Measurements from ENCODE around the gene MADD. TPM values are rescaled to one million over a fixed set of nuclear protein-coding genes. Genes with fewer than 3 reads are reported as not detected.
"Not testable (repeated sequence)": the region's sequence is repeated elsewhere in the genome, so short reads cannot be mapped to it uniquely, and the experiment has no call there.

Gene MADD
- total RNA-seq, 1 donor from 2014 or later, result 30.2 TPM

DNA sequence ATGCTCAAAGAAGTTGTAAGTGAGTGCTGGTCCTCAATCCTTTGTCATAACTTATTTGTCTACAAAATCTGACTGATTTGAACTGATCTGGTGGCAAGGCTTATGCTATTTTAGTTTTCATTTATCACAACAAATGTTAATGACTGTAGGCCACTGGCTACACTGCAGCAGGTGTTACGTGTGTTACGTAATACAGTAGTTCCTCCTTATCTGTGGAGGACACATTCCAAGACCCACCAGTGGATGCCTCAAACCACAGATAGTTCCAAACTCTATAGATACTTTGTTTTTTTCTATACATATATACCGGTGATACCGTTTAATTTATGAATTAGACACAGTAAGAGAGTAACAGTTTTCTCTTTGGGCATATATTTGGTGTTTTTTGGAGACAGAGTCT is 7.0 kb downstream of the MADD start:
- DNase-seq, result no peak

DNA sequence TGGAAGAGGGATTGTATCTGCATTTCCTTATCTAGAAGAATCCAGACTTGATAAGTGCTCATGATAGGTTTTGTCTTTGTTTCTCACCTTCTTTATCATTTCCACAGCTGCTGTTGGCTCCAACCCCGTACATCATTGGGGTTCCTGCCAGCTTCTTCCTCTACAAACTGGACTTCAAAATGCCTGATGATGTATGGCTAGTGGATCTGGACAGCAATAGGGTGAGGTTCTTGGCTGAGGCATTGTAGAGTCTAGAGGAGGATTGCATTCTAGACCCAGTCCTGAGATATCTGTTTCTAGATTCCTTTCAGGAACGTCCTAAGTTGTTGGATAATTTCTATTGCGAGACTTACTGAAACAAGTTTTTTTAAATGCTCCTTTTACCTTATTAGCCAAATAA is 8.1 kb downstream of the MADD start:
- no peak for DNase-seq

DNA sequence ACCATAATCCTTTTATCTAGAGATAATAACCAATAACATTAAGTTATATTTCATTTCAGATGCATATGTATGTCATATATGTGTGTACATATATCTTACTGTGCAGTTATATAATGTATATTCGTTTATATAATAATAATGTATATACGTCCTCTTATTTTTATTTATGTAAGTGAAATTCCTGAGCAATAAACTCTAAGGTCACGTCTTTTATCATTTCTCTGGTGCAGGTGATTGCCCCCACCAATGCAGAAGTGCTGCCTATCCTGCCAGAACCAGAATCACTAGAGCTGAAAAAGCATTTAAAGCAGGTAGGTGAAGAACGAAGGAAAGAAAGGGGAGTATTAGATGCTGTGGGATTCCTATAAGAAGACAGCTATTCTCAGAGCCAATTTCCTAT is 8.8 kb downstream of the MADD start:
- no peak for DNase-seq

DNA sequence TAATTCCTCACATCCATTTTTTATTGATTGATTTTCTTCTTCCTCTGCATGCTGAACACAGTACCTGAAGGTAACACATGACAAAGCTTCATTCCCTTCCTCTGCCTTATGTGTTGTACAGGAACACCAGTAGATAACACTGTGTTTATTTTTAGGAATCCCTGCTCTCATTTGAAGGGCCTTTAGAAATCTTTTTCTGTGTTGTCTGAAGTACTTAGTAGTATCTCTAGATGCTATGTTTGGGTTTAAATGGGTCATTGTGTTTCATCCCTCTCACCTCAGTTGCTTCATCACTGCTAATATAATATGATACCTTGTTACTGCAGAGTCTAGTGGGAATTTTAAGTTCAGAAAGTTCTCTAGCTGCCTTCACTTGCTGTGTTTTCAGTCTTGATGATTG is 10.2 kb downstream of the MADD start:
- DNase-seq, result no peak

DNA sequence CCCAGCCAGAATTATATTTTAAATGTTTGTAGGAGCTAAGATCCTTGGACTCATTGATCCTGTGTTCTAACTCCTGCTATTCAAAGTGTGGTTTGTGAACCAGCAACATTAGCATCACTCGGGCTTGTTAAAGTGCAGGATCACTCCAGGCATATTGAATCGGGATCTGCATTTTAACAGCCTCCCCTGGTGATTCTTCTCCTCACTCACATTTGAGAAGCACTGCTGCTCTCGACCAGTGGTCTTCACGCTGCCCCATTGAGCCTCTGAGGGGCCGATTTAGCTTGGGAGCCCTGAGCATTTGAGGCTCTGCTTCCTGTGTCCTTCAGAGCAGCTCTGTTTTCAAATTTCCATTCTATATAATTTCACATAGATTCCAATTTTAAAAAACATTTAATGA is 10.9 kb downstream of the MADD start:
- no peak for DNase-seq

DNA sequence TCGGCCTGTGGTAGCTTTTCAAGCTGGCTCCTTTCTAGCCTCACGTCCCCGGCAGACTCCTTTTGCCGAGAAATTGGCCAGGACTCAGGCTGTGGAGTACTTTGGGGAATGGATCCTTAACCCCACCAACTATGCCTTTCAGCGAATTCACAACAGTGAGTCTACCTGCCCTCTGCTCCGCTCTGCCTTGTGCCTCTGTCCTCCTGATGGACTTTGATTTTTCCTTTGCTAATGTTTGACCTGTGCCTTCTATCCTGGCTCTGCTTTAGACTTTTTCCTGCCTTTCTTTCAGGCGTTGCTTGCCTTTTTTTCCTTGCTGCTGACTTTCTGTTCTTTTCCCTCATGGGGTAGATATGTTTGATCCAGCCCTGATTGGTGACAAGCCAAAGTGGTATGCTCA is 12.5 kb downstream of the MADD start:
- DNase-seq, result no peak

DNA sequence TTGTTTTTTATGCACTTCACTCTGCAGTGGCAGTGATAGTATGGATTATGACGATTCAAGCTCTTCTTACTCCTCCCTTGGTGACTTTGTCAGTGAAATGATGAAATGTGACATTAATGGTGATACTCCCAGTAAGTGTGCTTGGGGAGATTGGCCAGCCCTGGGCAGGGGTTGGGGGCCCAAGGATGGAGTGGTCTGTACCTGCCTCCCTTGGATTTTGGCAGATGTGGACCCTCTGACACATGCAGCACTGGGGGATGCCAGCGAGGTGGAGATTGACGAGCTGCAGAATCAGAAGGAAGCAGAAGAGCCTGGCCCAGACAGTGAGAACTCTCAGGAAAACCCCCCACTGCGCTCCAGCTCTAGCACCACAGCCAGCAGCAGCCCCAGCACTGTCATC is 14.2 kb downstream of the MADD start:
- DNase-seq, result no peak

DNA sequence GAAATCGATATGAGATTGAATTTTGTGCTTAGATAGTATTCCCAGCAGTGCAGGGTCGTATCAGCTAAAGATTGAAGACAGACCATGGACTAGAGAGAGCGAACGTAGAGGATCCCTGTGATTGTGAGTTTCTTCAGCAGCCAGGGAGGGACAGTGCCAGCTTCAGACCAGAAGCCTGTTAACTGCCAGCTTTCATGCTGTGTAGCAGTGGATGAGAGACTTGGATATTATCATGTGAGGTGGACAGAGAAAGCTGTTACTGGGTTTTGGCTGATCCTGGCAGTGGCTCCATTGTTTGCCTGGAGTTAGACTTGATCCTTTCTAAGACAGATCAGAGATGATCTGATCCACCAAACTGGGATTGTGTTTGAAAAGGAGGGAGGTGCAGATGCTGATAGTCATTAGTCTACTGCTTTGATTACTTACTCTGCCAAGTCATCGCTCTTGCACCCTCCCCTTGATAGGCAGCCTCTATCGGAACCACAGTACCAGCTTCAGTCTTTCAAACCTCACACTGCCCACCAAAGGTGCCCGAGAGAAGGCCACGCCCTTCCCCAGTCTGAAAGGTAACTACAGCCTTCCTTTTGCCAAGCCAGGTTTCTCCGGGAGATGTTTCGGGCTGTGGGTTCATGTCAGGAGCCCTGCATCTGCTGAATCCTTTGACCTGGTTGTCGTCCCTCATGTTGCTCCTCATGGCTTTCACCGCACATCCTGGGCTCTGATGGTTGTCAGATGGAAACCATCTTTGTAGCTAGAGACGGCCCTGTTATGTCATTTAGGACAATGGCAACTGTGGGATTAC is 16.2 kb downstream of the MADD start:
- no peak for DNase-seq

DNA sequence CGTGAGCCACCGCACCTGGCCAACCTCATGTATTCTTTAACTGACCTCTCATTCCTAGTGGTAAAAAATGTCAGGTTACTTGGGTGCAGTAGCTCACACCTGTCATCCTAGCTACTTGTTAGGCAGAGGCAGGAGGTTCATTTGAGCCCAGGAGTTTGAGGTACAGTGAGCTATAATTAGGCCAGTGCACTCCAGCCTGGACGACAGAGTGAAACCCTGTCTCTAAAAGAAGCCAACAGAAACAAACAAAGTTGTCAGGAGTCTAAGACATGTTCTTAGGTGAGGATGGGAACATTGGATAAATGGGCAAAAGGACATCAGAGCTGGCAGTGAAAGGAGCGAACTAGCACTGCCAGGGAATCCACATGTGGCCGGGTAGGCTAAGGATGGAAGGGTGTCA is 18.1 kb downstream of the MADD start:
- DNase-seq, result no peak

DNA sequence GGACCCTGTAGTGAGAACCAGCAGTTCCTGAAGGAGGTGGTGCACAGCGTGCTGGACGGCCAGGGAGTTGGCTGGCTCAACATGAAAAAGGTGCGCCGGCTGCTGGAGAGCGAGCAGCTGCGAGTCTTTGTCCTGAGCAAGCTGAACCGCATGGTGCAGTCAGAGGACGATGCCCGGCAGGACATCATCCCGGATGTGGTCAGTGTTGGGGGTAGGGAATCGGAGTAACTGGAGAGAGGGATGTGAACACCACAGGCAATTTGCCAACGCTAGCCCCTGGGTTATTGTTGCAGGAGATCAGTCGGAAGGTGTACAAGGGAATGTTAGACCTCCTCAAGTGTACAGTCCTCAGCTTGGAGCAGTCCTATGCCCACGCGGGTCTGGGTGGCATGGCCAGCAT is 19.9 kb downstream of the MADD start:
- DNase-seq, result no peak

DNA sequence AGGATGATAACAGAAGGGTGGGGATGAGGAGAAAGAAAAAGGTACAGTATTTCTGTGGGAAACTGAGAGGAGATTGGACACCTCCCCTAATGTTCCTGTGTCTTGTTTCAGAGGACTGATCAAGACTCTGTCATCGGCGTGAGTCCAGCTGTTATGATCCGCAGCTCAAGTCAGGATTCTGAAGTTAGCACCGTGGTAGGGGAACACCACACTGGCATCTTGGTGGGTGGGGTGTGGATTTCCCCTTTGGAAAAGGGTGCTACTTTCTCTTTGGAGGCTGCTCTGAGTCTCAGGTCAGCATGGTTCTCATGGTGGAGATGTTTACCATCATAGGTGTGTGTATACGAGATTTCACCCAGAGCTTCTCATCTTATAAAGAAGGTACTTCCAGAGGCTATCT is 25.5 kb downstream of the MADD start:
- DNase-seq, result no peak

DNA sequence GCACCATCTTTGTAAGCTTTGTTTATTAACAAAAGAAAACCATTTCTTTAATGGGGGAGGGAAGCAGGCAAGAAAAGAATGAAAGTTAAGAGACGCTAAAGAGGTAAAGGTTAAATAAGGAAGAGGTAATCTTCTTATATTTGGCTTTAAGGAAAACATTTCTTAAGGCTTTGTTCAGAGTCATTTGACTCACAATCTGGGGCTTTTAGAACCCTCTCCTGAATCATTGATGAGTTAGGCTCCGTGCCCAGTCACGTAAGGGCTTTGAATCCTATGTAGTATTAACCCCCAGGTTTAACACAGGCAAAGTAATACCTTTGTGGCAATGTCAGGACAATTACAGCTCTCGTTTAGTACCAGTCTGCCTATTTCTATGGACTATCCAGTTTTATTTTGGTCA is 26.1 kb downstream of the MADD start:
- DNase-seq, result no peak

DNA sequence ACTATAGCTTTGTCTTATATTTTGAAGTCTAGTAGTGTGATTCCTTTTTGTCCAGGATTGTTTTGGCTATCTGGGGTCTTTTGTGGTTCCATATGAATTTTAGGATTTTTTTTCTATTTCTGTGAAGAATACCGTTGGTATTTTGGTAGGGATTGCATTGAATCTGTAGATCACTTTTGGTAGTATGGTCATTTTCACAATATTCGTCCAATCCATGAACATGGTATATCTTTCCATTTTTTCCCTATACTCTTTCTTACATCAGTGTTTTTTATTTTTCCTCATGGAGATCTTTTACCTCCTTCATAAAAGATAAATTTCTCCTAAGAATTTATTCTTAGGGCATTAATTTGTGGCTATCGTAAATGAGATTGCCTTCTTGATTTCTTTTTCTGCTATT is 29.1 kb downstream of the MADD start:
- DNase-seq, result no peak

DNA sequence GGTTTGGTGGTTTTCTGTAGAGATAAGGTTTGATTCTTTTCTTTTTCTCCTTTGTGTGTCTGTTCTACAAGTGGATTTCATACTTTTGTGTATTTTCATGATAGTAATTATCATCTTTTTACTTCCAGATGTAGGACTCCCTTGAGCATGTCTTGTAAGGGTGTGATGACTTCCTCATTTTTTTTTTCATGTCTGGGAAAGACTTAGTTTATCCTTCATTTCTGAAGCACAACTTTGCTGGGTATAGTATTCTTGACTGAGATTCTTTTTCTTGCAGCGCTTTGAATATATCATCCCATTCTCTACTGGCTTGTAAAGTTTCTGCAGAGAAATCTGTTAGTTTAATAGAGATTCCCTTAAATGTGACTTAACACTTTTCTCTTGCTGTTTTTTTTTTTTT is 32.9 kb downstream of the MADD start:
- no peak for DNase-seq

DNA sequence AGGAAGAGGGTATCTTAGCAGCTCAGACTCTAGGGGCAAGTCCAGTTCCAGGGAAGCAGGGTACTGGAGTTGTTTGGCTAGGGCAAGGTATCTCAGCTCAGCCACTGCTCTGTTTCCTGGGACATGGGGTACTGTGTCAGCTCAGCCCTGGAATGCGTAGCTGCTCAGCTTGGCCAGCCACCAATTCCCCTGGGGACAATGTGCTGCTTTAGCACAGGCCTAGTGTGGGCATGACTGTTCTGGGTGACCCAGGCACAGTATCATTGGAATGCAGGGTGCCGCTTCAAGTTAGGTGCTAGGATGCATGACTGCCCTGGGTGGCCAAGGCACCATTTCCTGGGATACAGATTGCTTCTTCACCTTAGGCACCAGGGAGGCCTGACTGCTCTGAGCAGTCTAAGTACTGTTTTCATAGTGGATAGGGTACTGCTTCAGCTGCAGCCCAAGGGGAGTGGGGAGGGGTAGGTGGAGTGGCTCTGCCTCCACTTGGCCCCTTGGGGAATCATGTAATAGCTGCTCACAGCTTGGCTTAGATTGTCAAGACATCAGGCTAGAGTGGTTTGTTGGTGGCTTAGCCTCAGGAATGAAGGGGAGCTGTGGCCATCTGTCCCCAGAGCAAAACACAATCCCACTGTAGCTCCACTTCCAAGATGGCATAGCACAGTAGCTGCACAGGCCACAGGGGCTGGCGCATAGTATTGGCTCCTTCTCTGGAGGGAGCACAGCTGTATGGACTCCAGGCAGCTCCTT is 36.0 kb downstream of the MADD start:
- DNase-seq, result no peak

DNA sequence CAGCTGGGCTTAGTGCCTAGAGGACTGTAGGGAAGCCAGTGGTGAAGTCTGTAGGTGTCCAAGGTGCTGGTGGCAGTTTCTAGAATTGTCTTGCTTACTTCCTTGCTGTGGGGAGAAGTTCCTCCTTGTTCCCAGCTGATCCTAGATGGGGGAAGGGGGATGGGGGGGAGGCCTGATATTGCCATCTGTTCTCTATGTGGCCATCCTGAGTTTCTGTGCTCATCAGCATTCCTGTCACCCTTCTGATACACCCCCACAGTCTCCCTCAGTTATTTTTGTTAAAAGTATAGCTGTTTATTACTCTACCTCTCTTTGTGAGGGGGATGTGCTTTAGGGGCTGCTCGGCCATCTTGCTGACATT is 36.5 kb downstream of the MADD start:
- DNase-seq, result no peak

DNA sequence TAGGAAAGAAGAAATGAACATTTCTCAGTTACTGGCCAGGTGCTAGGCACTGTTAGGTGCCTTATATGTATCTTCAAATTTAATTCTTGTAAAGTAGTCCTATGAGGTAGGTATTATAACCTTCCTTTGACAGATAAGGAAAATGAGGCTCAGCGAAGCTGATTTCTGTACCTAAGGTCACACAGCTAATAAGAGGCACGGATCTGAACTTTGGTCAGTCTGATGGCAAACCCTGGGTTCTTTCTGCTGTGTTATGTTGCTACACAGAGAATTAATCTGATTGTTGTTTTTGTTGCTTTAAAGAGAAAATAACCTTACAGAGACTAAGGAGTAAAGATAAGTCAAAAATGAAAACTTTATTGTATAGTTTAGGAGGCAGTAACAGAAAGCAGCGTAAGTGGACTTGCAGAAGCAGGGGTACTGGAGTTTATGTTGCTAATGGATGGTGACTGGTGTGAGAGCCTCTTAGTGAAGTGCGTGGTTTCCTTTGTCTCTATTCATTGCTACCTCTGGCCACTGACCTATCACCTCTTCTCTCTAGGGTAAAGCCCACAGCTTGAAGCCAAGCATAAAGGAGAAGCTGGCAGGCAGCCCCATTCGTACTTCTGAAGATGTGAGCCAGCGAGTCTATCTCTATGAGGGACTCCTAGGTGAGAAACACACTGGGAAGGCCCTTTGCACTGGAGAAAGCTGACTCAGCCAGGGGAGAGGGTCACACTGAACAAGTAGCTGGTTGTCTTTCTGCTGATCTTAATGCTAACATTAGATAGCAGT is 38.3 kb downstream of the MADD start:
- DNase-seq, result no peak

DNA sequence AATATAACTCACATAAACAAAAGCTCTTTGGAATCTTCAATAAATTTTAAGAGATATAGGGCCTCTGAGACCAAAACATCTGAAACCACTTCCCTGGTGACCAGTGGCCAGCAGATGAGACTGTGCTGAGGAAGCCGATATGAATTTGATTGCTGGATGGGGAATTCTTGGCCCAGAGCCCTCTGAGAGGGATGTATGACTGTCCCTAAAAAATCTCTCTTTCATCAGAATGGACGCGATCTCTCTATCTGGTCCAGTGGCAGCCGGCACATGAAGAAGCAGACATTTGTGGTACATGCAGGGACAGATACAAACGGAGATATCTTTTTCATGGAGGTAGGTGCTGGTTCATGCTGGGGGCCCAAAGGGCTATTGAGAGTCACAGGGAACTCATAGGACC is 45.1 kb downstream of the MADD start:
- DNase-seq, result no peak

DNA sequence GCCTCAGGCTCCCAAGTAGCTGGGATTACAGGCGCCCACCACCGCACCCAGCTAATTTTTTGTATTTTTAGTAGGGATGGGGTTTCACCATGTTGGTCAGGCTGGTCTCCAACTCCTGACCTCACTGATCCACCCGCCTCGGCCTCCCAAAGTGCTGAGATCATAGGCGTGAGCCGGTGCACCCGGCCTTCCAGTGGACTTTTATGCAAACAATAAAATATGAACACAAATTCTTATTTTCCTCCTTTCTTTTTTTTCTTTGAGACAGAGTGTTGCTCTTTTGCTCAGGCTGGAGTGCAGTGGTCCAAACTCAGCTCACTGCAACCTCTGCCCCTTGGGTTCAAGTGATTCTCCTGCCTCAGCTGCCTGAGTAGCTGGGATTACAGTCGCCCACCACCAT is 46.6 kb downstream of the MADD start:
- DNase-seq, result not testable (repeated sequence)

DNA sequence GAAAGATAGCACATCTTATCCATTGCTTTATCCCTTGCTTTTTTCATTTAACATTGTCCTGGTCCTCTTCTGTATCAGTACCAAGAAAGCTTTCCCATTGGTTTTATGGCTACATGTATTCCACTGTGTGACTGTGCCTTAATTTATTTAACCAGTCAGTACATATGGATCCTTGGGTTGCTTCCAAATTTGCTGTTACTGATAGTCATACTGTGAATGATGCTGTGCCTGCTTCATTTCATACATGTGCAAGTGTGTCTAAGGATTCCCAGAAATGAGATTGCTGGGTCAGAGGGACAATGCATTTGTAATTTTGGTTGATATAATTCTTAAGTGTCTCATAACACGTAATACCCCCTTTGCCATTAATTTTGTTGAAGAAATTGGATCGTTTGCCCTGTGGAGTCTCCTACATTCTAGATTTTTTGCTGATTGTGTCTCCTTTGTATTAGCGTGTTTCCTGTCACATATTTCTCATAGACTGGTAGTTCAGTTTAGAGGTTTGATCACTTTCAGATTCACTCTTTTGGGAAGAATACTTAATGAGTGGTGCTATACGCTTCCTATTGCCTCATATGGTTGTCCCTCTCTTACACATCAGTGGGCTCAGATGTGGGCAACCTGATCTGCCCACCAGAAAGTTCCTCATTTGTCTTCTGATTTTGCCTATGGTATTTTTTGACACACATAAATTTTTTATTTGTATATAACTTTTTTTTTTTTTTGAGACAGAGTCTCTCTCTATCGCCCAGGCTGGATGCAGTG is 47.3 kb downstream of the MADD start:
- DNase-seq, result no peak

DNA sequence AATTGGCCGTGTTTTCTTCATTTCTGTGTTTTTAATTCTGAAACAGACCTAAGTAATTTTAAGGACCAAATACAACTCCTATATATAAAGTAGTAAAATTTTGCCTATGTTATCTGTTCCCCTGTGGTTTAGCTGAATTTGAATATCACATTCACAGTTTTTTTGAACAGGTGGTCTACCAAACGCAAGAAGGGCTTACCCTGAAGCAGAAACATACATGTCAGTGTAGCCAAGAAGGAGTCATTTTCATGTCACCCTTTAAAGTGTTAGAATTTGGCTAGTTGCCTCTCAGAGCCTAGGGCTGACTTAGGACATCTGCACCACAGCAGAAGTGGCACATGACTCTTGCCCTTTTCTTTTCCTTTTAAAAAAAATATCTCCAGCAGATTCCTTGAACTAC is 48.2 kb downstream of the MADD start:
- DNase-seq, result no peak

DNA sequence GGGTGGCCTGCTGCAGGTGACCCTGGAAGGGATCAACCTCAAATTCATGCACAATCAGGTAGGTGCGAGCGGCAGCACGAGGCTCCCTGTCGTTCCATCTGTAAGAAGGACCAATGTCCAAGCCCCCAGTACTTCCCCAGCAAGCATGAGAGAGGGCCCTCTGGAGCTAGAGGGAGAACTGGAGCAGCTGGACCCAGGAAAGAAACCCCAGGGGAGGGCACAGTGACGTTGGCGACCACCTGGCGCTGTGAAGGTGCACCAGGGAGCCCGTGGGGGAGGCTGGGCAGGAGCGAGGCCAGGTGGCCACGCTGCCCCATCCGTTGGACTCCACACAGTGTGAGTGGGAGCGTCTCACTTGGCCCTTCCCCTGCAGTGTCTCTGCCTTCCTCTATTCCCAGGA is 54.6 kb downstream of the MADD start:
- DNase-seq, result no peak

All from tongue (tissue), 2 donors.